Lower leg skin (tissue), 3 donors: ENCODE results near the gene DHX57.

Experiments
- POLR2A ChIP-seq, 2 donors: fragments of 450-650 bp; IDR thresholded peaks; one replicate each; pipeline ENCODE4 v1.6.1; 2016 to 2017; ENCODE audit warnings: antibody characterized with exemption in 2 of 2, mild to moderate bottlenecking in 1 of 2, moderate library complexity in 1 of 2
- TF ChIP-seq, protein P1 (sequence below), 3 donors: fragments of 450-650 bp; IDR thresholded peaks; one replicate each; pipeline ENCODE4 v1.5.1; 2016; ENCODE audit warnings: antibody characterized with exemption in 3 of 3, mild to moderate bottlenecking in 3 of 3, moderate library complexity in 2 of 3

DNA sequence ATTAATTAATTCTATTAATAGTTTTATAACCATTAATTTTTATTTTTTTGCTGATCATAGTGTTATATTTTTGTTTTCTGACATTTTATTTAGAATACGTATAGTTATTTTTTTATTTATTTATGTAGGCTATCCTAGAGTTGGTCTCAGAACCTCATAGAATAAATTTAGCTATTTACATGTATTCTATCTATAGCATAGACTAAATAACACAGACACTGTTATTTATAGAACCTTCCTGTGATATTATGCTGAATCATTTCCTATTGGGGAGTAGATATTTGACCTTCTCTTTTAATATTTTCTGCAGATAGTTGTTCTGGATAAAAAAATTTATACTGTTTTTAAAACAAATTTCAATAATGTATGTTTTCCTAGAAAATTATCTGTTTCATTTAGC, 34.1 kb upstream of the DHX57 start:
- TF ChIP-seq, protein P1, sequence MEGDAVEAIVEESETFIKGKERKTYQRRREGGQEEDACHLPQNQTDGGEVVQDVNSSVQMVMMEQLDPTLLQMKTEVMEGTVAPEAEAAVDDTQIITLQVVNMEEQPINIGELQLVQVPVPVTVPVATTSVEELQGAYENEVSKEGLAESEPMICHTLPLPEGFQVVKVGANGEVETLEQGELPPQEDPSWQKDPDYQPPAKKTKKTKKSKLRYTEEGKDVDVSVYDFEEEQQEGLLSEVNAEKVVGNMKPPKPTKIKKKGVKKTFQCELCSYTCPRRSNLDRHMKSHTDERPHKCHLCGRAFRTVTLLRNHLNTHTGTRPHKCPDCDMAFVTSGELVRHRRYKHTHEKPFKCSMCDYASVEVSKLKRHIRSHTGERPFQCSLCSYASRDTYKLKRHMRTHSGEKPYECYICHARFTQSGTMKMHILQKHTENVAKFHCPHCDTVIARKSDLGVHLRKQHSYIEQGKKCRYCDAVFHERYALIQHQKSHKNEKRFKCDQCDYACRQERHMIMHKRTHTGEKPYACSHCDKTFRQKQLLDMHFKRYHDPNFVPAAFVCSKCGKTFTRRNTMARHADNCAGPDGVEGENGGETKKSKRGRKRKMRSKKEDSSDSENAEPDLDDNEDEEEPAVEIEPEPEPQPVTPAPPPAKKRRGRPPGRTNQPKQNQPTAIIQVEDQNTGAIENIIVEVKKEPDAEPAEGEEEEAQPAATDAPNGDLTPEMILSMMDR (IDR thresholded peaks at IDR 0.05): no peak
- no peak for TF ChIP-seq POLR2A (IDR thresholded peaks at IDR 0.05)
